AG04450 (cell line): ENCODE results near the gene OSTF1. TPM values are rescaled to one million over a fixed set of nuclear protein-coding genes. Genes with fewer than 3 reads are reported as not detected.

ENCODE experiments used
- CTCF ChIA-PET: fragments of 300-600, 350-600 bp; formaldehyde crosslinking; extraction: SDS; loops from one replicate; lab custom pipeline; 2022; ENCODE audit warnings: antibody characterized with exemption, inconsistent platforms; lab: Charles Lee
- POLR2A ChIA-PET: fragments of 350-600 bp; formaldehyde crosslinking; extraction: SDS; loops from one replicate; lab custom pipeline; 2021; ENCODE audit warnings: antibody characterized with exemption, inconsistent platforms; lab: Yijun Ruan, JAX
- DNase-seq: peaks from one replicate; pipeline ENCODE4 v3.0.0-alpha.2; 2011; ENCODE audit warnings: low read depth, low spot score
- H3K27ac ChIP-seq: one replicate; pipeline ENCODE4 v1.5.1; 2012; ENCODE audit warnings: low read depth, low read length, control low read depth
- H3K27me3 ChIP-seq: one replicate; pipeline ENCODE4 v1.6.0; 2012; ENCODE audit warnings: low read length; ENCODE audit not compliant: control insufficient read depth, insufficient read depth
- H3K4me3 ChIP-seq: 2 replicates; pipeline ENCODE4 v1.5.1; 2011; ENCODE audit warnings: mild to moderate bottlenecking, low read depth, low read length, control low read depth
- H3K9me3 ChIP-seq: 2 replicates; pipeline ENCODE4 v1.5.1; 2012; ENCODE audit warnings: low read length; ENCODE audit not compliant: control insufficient read depth, insufficient read depth
- CTCF ChIP-seq: IDR thresholded peaks from 2 replicates; pipeline ENCODE4 v1.5.1; 2011; ENCODE audit warnings: low read depth, low read length, control low read depth, inconsistent platforms
- polyA plus RNA-seq: library from polyadenylated mRNA; depleted of rRNA; stranded (reverse); fragments of >200 nt; gene quantifications from 2 replicates; pipeline ENCODE4 v1.2.3, GENCODE V29; 2011

The OSTF1 gene
- polyA plus RNA-seq, 1 experiment = 22.7 TPM

GRCh38 chr9:75121914-75122558 lies 33.7 kb downstream of the OSTF1 start:
- no peaks in the 10 kb centered on the region for H3K9me3 ChIP-seq
- POLR2A ChIA-PET = no interaction called here

GRCh38 chr9:75123696-75124095 lies 35.4 kb downstream of the OSTF1 start:
- Histone ChIP-seq H3K27ac (no peak overlapping the region), H3K27me3 (no peaks in the 10 kb centered on the region), H3K4me3 (no peak overlapping the region), H3K9me3 (no peaks in the 10 kb centered on the region)
- ChIA-PET POLR2A (interaction anchor here (0.6 kb wide), 1 partner anchor 16 kb away, joined by 3 read pairs; no protein-coding TSS in a partner anchor), CTCF (interaction anchor here (1.5 kb wide), 1 partner anchor 22 kb away, joined by 3 read pairs; no protein-coding TSS in a partner anchor)
- no peak for TF ChIP-seq CTCF
- DNase-seq = no peak

More at GRCh38 chr9:75121914-75122558, 33.7 kb downstream of the OSTF1 start:
- Histone ChIP-seq H3K27me3 (no peaks in the 10 kb centered on the region), H3K27ac (no peak overlapping the region), H3K4me3 (no peak overlapping the region)
- CTCF ChIA-PET = no interaction called here
- no peak for TF ChIP-seq CTCF
- DNase-seq = no peak

- ChIA-PET POLR2A (no interaction called here), CTCF (no interaction called here)
- no peak overlapping the region for H3K4me3 ChIP-seq
- TF ChIP-seq CTCF = no peak
- no peaks in the 10 kb centered on the region for H3K9me3 ChIP-seq
- no peak overlapping the region for H3K27ac ChIP-seq
- DNase-seq = no peak
- no peaks in the 10 kb centered on the region for H3K27me3 ChIP-seq
These were observed 40.2 kb downstream of the OSTF1 start for GRCh38 chr9:75128535-75128934.

- Histone ChIP-seq H3K27ac (no peak overlapping the region), H3K27me3 (no peaks in the 10 kb centered on the region), H3K4me3 (no peak overlapping the region), H3K9me3 (no peaks in the 10 kb centered on the region)
- no peak for TF ChIP-seq CTCF
- ChIA-PET POLR2A (no interaction called here), CTCF (no interaction called here)
- DNase-seq = no peak
These were observed 41.9 kb downstream of the OSTF1 start for GRCh38 chr9:75130172-75130571.

- Histone ChIP-seq H3K4me3 (no peak overlapping the region), H3K27me3 (no peaks in the 10 kb centered on the region), H3K27ac (no peak overlapping the region), H3K9me3 (no peaks in the 10 kb centered on the region)
- CTCF ChIA-PET = no interaction called here
- POLR2A ChIA-PET = no interaction called here
- no peak for TF ChIP-seq CTCF
- no peak for DNase-seq
These were observed 42.4 kb downstream of the OSTF1 start for GRCh38 chr9:75130621-75131230.
